ENCODE measurements around the gene NTN1.

Gene NTN1

GRCh38 chr17:9052921-9053320 lies 31.6 kb downstream of the NTN1 start:
- no CpG with 5 or more reads among the region's 6 CpGs for WGBS (ENCODE audit: extremely low coverage, insufficient coverage, insufficient read length)
- Histone ChIP-seq H3K4me3 (ENCODE audit: low read depth, low read length) (no peak overlapping the region), H3K79me1 (ENCODE audit: low read length) (peaks cover 12% of the 10 kb centered on the region), H3K4me1 (ENCODE audit: control insufficient read depth in 1 of 2, insufficient read depth in 2 of 2, low read length in 2 of 2) (peaks cover 12 to 14% of the 10 kb centered on the region in 2 experiments), H2BK5ac (ENCODE audit: low read depth, low read length, poor library complexity) (no peak overlapping the region), H4K91ac (ENCODE audit: low read depth, low read length) (no peak overlapping the region), H3K27ac (ENCODE audit: low read depth, low read length) (no peak overlapping the region), H3K79me2 (ENCODE audit: control insufficient read depth, insufficient read depth, low read length, poor library complexity) (peaks cover 2% of the 10 kb centered on the region), H3K9me3 (ENCODE audit: insufficient read depth, low read depth, low read length) (no peaks in the 10 kb centered on the region), H2BK120ac (ENCODE audit: insufficient read depth, low read length, poor library complexity) (no peak overlapping the region), H3K14ac (ENCODE audit: low read length) (no peak overlapping the region), H2AFZ (ENCODE audit: insufficient read depth, low read length, poor library complexity) (no peak overlapping the region), H3K23ac (ENCODE audit: low read length) (no peak overlapping the region), H3K18ac (ENCODE audit: low read length) (no peak overlapping the region), H4K12ac (ENCODE audit: low read depth, low read length) (no peak overlapping the region), H2BK12ac (ENCODE audit: low read length) (peak overlapping the region; percentile 62), H3K4ac (ENCODE audit: low read depth, low read length) (no peak overlapping the region), H3K36me3 (ENCODE audit: control insufficient read depth in 1 of 2, insufficient read depth in 2 of 2, low read length in 2 of 2) (no peaks in the 10 kb centered on the region), H3K4me2 (ENCODE audit: low read length) (no peak overlapping the region), H2AK5ac (ENCODE audit: low read length) (no peak overlapping the region), H3K27me3 (ENCODE audit: insufficient read depth, low read length) (no peaks in the 10 kb centered on the region), H4K8ac (ENCODE audit: low read depth, low read length) (no peak overlapping the region), H3K9ac (ENCODE audit: low read length) (no peak overlapping the region)
- peak; percentile 36 to 66 for DNase-seq

DNA sequence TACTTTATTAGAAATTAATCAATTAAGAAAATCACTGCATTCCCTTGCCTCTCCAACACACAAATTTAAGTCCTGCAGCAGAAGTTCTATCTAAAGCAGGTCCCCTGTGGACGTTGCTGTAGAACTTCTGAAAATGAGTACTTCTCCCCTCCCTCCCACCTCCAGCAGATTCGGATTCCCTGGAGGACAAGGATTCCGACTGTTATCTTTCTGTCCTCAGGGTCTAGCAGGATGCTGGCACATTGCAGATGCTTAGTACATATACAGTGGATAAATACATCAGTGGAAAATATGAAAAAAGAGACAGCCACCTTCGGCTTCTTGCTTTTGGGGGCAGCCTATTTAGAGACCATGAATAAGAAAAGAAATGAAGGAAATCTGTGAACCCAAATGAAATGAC lies 32.1 kb downstream of the NTN1 start:
- H4K91ac ChIP-seq (ENCODE audit: low read depth, low read length): peak overlapping the region; percentile 9
- H3K27ac ChIP-seq (ENCODE audit: low read depth, low read length): no peak overlapping the region
- H3K4me2 ChIP-seq (ENCODE audit: low read length): no peak overlapping the region
- no peak overlapping the region for H2AK5ac ChIP-seq (ENCODE audit: low read length)
- H2BK12ac ChIP-seq (ENCODE audit: low read length): no peak overlapping the region
- H3K36me3 ChIP-seq (ENCODE audit: control insufficient read depth in 1 of 2, insufficient read depth in 2 of 2, low read length in 2 of 2): no peaks in the 10 kb centered on the region
- no peak overlapping the region for H4K8ac ChIP-seq (ENCODE audit: low read depth, low read length)
- WGBS (ENCODE audit: extremely low coverage, insufficient coverage, insufficient read length): no CpG with 5 or more reads among the region's 4 CpGs
- no peak overlapping the region for H3K18ac ChIP-seq (ENCODE audit: low read length)
- DNase-seq: peak; percentile 86 to 95
- H3K4ac ChIP-seq (ENCODE audit: low read depth, low read length): no peak overlapping the region
- H4K12ac ChIP-seq (ENCODE audit: low read depth, low read length): no peak overlapping the region
- H3K9me3 ChIP-seq (ENCODE audit: insufficient read depth, low read depth, low read length): no peaks in the 10 kb centered on the region
- H3K79me2 ChIP-seq (ENCODE audit: control insufficient read depth, insufficient read depth, low read length, poor library complexity): peaks cover 2% of the 10 kb centered on the region
- H3K4me1 ChIP-seq (ENCODE audit: control insufficient read depth in 1 of 2, insufficient read depth in 2 of 2, low read length in 2 of 2): peaks cover 12 to 14% of the 10 kb centered on the region in 2 experiments
- H3K27me3 ChIP-seq (ENCODE audit: insufficient read depth, low read length): no peaks in the 10 kb centered on the region
- no peak overlapping the region for H2BK120ac ChIP-seq (ENCODE audit: insufficient read depth, low read length, poor library complexity)
- peaks cover 12% of the 10 kb centered on the region for H3K79me1 ChIP-seq (ENCODE audit: low read length)
- H3K4me3 ChIP-seq (ENCODE audit: low read depth, low read length): no peak overlapping the region
- no peak overlapping the region for H3K14ac ChIP-seq (ENCODE audit: low read length)
- no peak overlapping the region for H2BK5ac ChIP-seq (ENCODE audit: low read depth, low read length, poor library complexity)
- no peak overlapping the region for H3K23ac ChIP-seq (ENCODE audit: low read length)
- H3K9ac ChIP-seq (ENCODE audit: low read length): no peak overlapping the region
- no peak overlapping the region for H2AFZ ChIP-seq (ENCODE audit: insufficient read depth, low read length, poor library complexity)

DNA sequence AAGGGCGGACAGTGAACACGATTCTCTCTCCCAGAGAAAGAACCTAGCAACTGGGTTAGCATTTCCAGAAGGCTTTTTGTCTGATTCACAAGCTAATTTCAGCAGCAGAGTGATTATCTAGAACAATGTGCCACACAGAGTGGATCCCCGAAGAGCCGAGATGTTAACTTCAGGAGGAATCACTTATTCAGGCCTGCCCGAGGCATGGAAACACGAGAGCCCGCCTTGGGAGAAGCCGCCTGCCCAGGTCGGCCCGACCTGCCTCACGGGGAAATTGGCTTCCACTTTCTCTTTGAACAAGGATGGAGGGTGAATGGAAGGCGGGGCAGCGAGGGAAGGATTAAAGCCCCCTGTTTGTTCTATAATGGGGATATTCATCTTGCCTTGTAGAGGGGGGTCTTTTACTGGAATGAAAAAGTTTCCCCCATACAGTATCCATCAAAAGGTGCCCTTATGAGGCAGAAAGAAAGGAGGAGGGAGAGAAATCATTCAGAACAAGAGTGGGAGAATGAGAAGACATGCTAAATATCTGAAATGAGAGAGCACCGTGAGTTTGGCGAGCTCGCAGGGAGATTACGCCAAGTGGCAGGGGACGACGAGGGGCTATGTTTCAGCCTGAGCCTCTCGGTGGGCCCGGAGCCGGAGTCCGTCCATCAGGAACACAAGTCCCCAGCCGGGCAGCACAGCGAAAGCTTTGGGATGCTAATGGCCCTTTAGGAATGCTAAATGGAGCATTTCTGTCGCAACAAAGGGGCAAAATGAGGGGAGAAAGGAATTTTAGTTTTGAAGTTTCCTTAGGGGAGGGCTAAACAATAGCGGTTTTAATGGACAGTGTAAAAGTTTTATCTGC lies 33.0 kb downstream of the NTN1 start:
- H3K23ac ChIP-seq (ENCODE audit: low read length): no peak overlapping the region
- H2BK12ac ChIP-seq (ENCODE audit: low read length): no peak overlapping the region
- peaks cover 2% of the 10 kb centered on the region for H3K79me2 ChIP-seq (ENCODE audit: control insufficient read depth, insufficient read depth, low read length, poor library complexity)
- H3K9me3 ChIP-seq (ENCODE audit: insufficient read depth, low read depth, low read length): no peaks in the 10 kb centered on the region
- peaks cover 12% of the 10 kb centered on the region for H3K79me1 ChIP-seq (ENCODE audit: low read length)
- WGBS (ENCODE audit: extremely low coverage, insufficient coverage, insufficient read length): no CpG with 5 or more reads among the region's 27 CpGs
- H3K4ac ChIP-seq (ENCODE audit: low read depth, low read length): no peak overlapping the region
- no peak overlapping the region for H3K4me2 ChIP-seq (ENCODE audit: low read length)
- H3K14ac ChIP-seq (ENCODE audit: low read length): no peak overlapping the region
- H3K9ac ChIP-seq (ENCODE audit: low read length): no peak overlapping the region
- H3K36me3 ChIP-seq (ENCODE audit: control insufficient read depth in 1 of 2, insufficient read depth in 2 of 2, low read length in 2 of 2): no peaks in the 10 kb centered on the region
- H2BK5ac ChIP-seq (ENCODE audit: low read depth, low read length, poor library complexity): no peak overlapping the region
- no peak overlapping the region for H3K18ac ChIP-seq (ENCODE audit: low read length)
- H2AK5ac ChIP-seq (ENCODE audit: low read length): no peak overlapping the region
- H3K4me1 ChIP-seq (ENCODE audit: control insufficient read depth in 1 of 2, insufficient read depth in 2 of 2, low read length in 2 of 2): peaks cover 12 to 14% of the 10 kb centered on the region in 2 experiments
- H3K27me3 ChIP-seq (ENCODE audit: insufficient read depth, low read length): no peaks in the 10 kb centered on the region
- no peak overlapping the region for H3K27ac ChIP-seq (ENCODE audit: low read depth, low read length)
- no peak overlapping the region for H4K91ac ChIP-seq (ENCODE audit: low read depth, low read length)
- H2BK120ac ChIP-seq (ENCODE audit: insufficient read depth, low read length, poor library complexity): no peak overlapping the region
- H3K4me3 ChIP-seq (ENCODE audit: low read depth, low read length): no peak overlapping the region
- no peak overlapping the region for H4K8ac ChIP-seq (ENCODE audit: low read depth, low read length)
- peak; percentile 75 to 92 for DNase-seq
- H2AFZ ChIP-seq (ENCODE audit: insufficient read depth, low read length, poor library complexity): no peak overlapping the region
- H4K12ac ChIP-seq (ENCODE audit: low read depth, low read length): no peak overlapping the region

- no peak for DNase-seq
- H2BK5ac ChIP-seq (ENCODE audit: low read depth, low read length, poor library complexity): no peak overlapping the region
- no peak overlapping the region for H3K23ac ChIP-seq (ENCODE audit: low read length)
- no peak overlapping the region for H2AFZ ChIP-seq (ENCODE audit: insufficient read depth, low read length, poor library complexity)
- no peak overlapping the region for H3K18ac ChIP-seq (ENCODE audit: low read length)
- no peak overlapping the region for H2AK5ac ChIP-seq (ENCODE audit: low read length)
- no peak overlapping the region for H2BK12ac ChIP-seq (ENCODE audit: low read length)
- no peak overlapping the region for H2BK120ac ChIP-seq (ENCODE audit: insufficient read depth, low read length, poor library complexity)
- H3K4ac ChIP-seq (ENCODE audit: low read depth, low read length): no peak overlapping the region
- no peak overlapping the region for H3K14ac ChIP-seq (ENCODE audit: low read length)
- no peak overlapping the region for H4K91ac ChIP-seq (ENCODE audit: low read depth, low read length)
- peaks cover 11 to 14% of the 10 kb centered on the region in 2 experiments for H3K4me1 ChIP-seq (ENCODE audit: control insufficient read depth in 1 of 2, insufficient read depth in 2 of 2, low read length in 2 of 2)
- H3K9ac ChIP-seq (ENCODE audit: low read length): no peak overlapping the region
- peaks cover 2% of the 10 kb centered on the region for H3K79me2 ChIP-seq (ENCODE audit: control insufficient read depth, insufficient read depth, low read length, poor library complexity)
- H4K8ac ChIP-seq (ENCODE audit: low read depth, low read length): no peak overlapping the region
- no peak overlapping the region for H4K12ac ChIP-seq (ENCODE audit: low read depth, low read length)
- no CpG with 5 or more reads among the region's 4 CpGs for WGBS (ENCODE audit: extremely low coverage, insufficient coverage, insufficient read length)
- peaks cover 10% of the 10 kb centered on the region for H3K79me1 ChIP-seq (ENCODE audit: low read length)
- H3K9me3 ChIP-seq (ENCODE audit: insufficient read depth, low read depth, low read length): no peaks in the 10 kb centered on the region
- H3K36me3 ChIP-seq (ENCODE audit: control insufficient read depth in 1 of 2, insufficient read depth in 2 of 2, low read length in 2 of 2): no peaks in the 10 kb centered on the region
- no peaks in the 10 kb centered on the region for H3K27me3 ChIP-seq (ENCODE audit: insufficient read depth, low read length)
- no peak overlapping the region for H3K27ac ChIP-seq (ENCODE audit: low read depth, low read length)
- no peak overlapping the region for H3K4me2 ChIP-seq (ENCODE audit: low read length)
- no peak overlapping the region for H3K4me3 ChIP-seq (ENCODE audit: low read depth, low read length)
These were observed 34.0 kb downstream of the NTN1 start for GRCh38 chr17:9055281-9055680.
